ENCODE data around the gene DCPS. TPM values are rescaled to one million over a fixed set of nuclear protein-coding genes. Genes with fewer than 3 reads are reported as not detected.

The DCPS gene
- total RNA-seq, 1 donor, result 10.4 TPM

DNA sequence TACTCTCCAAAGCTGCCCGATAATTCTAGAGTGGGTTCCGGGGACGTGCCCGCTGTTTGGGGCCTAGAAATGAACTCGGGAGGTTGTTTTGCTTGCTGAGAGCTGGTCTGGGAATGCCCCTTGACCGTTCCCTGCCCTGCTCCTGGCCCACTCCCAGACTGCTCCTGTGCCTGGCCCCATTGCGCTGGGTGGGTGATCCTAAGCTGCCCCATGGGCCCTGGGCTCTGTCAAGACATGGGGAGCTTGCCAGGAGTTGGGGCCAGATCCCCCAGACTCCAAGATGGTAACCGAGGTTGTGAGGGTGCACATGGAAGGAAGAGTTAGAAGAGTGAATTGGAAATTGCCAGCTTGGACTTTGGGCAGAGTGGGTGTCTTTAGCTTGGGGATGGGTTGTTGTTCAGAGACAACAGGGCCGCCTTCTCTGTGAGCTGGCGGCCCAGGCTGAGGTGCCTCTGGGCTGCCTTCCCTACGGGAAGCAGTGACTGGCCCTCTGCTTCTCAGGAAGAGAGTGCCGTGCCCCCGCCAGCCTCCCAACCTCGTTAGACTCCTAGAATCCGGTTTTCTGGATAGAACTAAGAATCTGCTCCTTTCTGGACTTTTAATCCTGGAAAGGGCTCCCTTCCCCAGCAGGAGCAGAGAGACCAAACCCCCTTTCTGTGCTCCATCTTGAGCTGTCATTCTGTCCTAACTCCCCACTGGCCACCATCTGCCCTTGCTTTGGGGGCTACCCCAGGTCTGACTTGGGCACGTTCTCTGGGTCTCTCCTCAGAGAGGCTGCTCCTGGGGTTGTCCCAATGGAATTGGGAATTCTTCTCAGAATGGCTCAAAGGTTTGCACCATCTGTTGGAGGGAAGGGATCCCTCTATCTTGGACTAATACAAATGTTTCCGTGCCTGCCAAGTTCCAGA, 53.4 kb downstream of the DCPS start:
- TF ChIP-seq, protein P1, sequence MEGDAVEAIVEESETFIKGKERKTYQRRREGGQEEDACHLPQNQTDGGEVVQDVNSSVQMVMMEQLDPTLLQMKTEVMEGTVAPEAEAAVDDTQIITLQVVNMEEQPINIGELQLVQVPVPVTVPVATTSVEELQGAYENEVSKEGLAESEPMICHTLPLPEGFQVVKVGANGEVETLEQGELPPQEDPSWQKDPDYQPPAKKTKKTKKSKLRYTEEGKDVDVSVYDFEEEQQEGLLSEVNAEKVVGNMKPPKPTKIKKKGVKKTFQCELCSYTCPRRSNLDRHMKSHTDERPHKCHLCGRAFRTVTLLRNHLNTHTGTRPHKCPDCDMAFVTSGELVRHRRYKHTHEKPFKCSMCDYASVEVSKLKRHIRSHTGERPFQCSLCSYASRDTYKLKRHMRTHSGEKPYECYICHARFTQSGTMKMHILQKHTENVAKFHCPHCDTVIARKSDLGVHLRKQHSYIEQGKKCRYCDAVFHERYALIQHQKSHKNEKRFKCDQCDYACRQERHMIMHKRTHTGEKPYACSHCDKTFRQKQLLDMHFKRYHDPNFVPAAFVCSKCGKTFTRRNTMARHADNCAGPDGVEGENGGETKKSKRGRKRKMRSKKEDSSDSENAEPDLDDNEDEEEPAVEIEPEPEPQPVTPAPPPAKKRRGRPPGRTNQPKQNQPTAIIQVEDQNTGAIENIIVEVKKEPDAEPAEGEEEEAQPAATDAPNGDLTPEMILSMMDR (IDR thresholded peaks at IDR 0.05; ENCODE audit: insufficient read depth, low read depth, low read length), result no peak
- H3K4me3 ChIP-seq (ENCODE audit: low read depth, low read length), result peak overlapping the region; percentile 79
- no peak for DNase-seq (ENCODE audit: low read depth)

DNA sequence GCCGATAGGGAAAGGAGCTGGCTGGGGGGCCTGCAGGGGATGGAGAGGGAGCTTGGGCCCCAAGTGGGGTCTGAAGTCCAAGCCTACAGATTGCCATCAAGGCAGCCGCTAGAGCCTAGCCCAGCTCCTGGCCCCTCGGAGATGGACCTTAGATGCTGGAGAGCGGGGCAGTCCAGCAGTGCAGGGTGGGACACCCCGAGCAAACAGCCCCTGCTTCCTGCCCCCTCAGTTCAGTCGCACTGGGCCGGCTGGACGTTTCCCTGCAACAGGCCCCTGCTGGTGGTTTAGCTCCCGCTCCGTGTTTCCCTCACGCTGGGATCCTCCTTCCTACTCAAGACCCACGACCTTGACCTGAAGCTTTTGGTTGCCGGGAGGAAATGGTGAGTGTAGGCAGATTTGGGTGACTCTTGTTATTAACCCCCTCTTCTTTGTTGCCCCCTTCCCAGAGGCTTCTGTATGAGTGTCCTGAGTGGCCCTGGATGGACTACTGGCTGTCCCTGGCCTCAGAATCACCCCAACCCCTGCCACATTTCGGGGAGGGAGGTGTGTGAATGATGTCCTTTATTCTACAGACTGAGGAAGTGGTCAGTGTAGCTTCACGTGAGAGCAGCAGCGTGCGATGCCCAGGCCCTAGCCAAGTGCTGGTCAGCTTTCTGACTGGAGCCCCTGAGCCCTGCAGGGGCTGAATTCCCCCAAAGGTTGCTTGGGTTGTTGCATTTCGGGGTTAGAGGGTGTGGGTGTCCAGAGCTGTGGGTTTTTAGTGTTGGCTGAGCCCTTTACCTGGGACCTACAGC, 54.3 kb downstream of the DCPS start:
- no peak overlapping the region for H3K4me3 ChIP-seq (ENCODE audit: low read depth, low read length)
- DNase-seq (ENCODE audit: low read depth), result no peak
- TF ChIP-seq, protein P1 (IDR thresholded peaks at IDR 0.05; ENCODE audit: insufficient read depth, low read depth, low read length), result peak; percentile 8

DNA sequence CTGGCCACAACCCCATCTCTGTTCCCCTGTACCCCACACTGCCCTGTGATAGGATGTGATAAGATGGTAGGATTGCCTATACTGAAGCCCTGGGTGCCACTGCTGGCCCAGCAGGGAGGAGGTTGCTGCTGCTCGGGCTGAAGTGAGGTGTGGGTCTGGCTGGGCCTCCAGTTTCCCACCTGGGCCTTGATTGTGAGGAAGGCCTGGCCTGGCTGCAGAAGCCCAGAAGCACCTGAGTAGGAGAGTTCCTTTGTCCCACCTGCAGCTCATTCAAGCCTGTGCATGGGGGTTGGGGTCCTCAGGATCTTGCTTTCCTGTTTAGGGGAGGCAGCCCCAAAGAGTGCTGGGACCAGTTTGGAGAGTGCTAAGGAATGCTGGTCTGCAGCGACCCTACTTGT, 54.9 kb downstream of the DCPS start:
- no peak overlapping the region for H3K4me3 ChIP-seq (ENCODE audit: low read depth, low read length)
- TF ChIP-seq, protein P1 (IDR thresholded peaks at IDR 0.05; ENCODE audit: insufficient read depth, low read depth, low read length), result no peak
- no peak for DNase-seq (ENCODE audit: low read depth)

DNA sequence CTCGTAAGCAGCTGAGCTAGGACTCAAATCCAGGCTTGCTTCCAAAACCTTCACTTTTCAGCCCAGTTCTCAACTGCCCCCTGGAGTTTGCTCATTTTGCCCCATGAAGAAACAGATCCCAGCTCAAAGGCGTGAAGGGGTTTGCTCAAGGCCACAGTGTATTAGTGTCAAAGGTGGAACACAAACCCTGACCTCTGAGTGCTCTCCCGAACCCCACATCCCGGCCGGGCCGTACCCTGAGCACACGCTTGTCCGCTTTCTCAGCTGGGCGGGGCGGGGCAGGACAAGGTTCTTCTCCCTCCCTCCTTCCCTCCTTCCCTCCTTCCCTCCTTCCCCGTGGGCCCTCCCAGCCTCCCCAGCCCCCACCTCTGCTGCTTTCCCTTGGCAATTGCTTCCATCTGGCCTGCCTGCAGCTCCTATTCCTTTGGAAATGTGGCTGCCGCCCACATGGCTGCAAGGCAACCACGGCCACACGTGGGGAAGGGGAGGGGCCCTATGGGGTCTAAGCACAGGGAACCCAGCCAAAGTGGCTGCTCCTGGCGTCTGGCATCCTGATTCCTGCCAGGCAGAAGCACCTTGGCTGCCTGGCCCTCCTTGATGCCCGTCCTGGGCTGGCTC, 55.7 kb downstream of the DCPS start:
- no peak overlapping the region for H3K4me3 ChIP-seq (ENCODE audit: low read depth, low read length)
- TF ChIP-seq, protein P1 (IDR thresholded peaks at IDR 0.05; ENCODE audit: insufficient read depth, low read depth, low read length), result peak; percentile 39

DNA sequence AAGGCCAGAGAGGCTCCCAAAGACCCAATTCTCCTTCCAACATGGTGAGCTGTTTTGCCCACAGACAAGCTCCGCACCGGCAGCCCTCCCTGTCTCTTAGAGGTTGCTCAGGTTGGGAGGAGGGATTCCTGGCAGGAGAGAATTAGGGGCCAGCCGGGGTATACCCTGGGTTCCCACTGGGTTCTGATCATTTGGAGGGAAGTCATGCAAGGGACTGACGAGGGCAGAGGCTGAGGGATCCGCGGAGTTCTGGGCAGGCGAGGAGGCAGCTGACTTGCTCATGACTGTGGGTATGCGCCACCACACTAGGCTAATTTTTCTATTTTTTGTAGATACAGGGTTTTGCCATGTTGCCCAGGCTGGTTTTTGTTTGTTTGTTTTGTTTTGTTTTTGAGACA, 56.2 kb downstream of the DCPS start:
- no peak overlapping the region for H3K4me3 ChIP-seq (ENCODE audit: low read depth, low read length)
- DNase-seq (ENCODE audit: low read depth), result no peak
- TF ChIP-seq, protein P1 (IDR thresholded peaks at IDR 0.05; ENCODE audit: insufficient read depth, low read depth, low read length), result no peak

More for the DNA sequence above, 55.7 kb downstream of the DCPS start:
- peak; percentile 71 for DNase-seq (ENCODE audit: low read depth)

DNA sequence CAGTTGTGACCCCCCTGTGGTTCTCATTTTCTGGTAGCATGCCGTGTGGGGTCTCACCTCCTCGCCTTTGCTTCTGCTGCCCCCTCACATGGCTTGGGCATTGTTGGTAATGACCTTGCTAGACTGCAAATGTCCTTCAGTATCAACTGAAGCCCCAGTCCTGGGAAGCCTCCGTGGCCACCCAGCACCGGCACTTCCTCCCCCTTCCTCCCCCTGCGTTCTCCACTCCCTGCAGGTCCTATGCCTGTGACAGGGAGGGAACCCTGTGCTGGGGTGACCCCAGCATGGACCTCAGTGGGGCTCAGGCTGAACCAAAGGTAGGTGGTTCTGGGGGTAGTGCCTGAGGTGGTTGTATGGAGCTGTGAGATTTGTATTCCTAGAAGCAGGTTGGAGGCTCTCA, 57.5 kb downstream of the DCPS start:
- DNase-seq (ENCODE audit: low read depth), result no peak
- TF ChIP-seq, protein P1 (IDR thresholded peaks at IDR 0.05; ENCODE audit: insufficient read depth, low read depth, low read length), result no peak

More for the DNA sequence above, 57.5 kb downstream of the DCPS start:
- H3K4me3 ChIP-seq (ENCODE audit: low read depth, low read length), result no peak overlapping the region
